HTERT RPE-1 (cell line): ENCODE results near the gene KRT6C.

ENCODE experiments used
- in situ Hi-C: fragments of 300-500 bp; cut with MboI; formaldehyde crosslinking; loops from 4 replicates; pipeline ENCODE4 v1.14.3; 2020; ENCODE audit warnings: low sequenced_read_pairs

Gene KRT6C

DNA sequence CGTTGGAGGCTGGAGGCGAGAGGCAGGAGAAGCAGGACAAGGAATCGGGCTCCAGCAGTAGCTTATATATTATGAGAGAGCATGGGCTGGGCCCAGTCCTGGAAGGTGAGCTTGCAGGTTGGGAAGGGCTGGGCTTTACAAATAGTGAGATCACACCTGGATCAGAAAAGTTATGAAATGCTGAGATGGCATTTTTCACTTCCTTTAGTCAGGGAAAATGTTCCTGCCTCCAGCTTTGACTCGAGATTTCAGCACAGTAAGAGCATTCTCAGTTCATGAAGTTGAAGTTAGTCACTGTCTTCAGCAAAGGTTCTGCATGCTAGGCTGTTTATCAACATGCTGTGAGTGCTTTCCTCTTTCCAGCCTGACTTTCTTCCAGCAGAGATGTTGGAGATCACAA, at the start of gene KRT6C:
Gene KRT6C (minus strand): TSS at position 38 of the 400 bp plus-strand sequence. CDS start 68 bp downstream, outside the sequence.
- in situ Hi-C loops: no loop called here

DNA sequence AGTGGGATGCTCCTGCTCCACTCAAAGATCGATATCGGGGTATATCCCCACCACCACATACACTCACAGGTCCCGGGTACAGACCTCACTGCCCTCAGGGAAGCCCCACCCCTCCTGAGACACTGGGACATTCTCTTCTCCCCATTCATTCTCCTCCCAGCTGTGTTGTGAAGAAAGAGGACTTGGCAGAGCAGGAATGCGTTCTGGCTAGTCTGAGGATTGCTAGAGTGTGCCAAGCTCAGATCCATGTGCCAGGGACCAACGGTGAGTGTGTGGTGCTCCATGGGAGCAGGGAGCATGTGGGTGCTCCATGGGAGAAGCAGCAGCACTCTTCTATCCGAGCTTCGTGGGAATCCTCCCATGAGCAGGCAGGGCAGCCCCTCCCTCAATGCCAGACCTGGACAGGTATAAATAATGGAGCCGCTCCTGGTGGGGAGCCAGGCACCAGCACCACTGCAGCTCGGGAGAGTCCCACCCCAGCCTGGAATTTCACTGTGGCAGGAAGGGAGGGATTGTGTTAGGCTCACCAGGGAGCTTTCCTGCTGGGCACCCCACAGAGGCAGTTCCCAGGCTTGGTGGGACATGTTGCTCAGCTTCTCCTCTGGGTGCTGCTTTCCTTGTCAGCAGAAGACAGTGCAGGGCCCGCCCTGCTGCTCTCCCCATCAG, 48.9 kb upstream of the KRT6C start:
- in situ Hi-C loops: no loop called here

DNA sequence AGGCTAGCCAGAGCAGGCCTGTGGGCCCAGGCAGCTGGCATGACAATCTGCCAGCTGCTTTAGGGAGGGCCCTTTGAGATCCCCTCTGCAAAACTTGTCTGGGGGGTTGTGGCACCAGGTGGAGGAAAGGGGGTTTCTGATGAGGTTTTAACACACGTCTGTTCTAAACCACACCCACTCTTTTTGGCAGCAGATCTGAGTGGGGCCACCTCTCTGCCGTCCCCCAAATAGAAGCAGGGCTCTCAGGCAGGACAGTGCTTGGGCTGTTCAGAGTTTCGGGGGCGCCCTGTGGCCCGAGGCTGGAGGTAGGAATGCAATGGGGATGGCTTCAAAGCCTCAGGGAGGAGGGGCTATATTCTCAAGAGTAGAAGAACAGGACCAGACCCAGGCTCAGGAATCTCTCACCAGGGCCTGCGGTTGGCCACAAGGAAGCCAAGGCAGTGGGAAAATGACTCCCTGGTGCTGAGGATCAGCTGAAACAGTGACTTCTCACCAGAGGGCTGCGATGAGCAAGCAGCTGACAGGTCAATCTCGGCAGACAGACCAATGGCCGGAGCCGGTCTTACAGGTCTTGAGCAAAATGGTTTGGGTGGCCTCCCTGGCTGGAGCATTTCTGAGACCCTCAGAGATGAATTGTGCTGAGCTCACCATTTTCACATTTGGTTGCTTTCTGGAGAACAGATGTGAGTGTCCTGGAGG, 48.1 kb upstream of the KRT6C start:
- in situ Hi-C loops: no loop called here

DNA sequence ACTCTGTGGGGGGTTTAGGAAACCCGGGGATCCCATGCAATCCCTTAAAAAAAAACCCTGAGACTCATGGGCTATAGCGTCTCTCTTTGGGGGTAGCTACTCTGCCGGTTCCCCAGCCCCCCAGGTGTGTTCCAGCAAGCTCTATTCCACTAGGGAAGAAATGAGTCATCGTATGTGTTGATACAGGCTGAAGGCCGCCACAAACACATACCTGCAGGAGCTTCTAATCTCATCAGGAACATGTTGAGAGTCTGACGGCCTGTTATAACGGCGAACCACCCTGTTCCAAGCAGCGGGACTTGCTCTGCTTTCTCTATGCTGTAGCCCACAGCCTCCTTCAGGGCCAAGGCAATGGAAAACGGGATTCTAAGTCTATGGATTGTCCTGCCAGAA, 47.6 kb upstream of the KRT6C start:
- in situ Hi-C loops: no loop called here

DNA sequence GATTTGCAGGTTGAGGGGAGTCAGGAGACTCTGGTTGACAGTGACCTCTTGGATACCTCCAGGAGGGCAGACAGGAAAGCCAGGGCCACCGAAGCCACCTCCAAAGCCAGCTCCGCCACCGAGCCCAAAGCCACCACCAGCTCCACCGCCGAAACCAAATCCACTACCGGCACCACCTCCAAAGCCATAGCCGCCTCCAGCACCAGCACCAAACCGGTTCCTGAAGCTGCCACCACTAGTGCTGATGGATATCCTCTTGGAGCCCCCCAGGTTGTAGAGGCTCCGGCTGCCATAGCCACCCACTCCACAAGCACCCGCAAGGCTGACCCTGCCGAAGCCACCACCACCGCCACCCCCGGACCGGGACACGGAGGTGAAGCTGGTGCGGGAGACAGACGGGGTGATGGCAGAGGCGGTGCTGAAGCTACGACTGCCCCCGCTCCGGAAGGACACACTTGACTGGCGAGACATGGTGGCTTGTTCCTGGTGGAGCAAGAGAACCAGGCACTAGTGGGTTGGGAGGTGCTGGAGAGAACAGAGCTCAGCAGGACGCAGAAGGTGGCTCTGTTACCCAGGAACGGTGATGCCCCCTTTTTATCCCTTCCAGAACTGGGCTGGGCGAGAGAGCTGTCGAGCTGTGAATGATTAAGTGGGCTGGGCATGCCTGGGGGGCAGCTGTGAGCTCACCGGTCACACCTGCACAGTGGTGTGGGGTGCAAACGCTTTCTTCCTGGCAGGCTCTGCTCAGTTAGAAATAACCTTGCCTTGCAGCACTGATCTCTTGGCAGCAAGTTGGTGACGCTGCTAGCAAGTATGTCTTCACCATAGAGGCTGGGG, 46.4 kb upstream of the KRT6C start, which contains the start of gene KRT5:
Gene KRT5 (minus strand): TSS at position 569 of the 837 bp plus-strand sequence. CDS start 98 bp downstream, at position 471.
- in situ Hi-C loops: no loop called here

DNA sequence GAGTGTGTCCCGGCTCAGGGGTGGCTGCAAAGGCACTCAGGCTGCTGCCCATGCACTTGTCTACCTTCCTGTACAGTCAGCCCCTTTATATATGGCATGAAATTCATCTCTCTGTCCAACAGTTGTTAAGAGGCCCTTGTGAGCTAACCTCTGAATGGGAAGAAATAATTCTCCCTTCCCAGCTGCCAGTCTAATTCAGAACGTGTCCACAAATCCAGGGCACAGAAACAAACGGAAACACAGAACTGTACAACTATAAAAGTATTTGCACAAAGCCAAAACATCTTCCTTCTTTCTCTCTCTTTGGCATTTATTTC, 45.7 kb upstream of the KRT6C start:
- in situ Hi-C loops: no loop called here

DNA sequence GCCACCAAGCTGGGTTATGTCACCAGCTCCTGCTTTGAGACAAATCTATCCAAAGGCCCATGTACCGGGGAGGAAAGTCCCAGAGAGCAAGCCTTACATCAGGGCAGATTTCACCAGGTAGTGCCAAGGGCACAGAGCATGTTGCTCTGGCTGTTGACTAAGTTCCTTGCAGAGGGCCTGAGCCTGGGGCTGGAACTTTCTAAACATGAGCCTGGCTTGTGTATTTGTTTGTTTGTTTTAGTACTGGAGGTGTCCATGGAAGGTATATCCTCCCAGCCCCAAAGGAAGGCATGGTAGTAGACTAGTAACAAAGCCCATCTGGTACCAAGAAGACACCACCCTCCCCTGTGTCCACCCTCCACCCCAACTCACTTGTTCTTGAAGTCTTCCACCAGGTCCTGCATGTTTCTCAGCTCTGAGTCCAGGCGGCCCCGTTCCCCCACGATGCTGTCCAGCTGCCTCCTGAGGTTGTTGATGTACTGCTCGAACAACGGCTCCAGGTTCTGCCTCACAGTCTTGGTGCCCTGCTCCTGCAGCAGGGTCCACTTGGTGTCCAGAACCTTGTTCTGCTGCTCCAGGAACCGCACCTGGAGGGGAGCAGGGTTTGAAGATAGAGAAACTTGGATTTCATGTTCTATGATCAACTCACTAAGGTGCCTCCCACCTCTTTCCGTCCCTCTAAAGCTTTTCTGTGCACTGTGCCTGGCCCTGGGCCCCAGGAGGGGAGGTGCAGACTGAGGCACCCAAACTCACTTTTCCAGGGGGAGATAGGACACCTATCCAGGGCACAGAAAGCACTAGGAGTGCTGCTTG, 45.2 kb upstream of the KRT6C start:
- in situ Hi-C loops: no loop called here

DNA sequence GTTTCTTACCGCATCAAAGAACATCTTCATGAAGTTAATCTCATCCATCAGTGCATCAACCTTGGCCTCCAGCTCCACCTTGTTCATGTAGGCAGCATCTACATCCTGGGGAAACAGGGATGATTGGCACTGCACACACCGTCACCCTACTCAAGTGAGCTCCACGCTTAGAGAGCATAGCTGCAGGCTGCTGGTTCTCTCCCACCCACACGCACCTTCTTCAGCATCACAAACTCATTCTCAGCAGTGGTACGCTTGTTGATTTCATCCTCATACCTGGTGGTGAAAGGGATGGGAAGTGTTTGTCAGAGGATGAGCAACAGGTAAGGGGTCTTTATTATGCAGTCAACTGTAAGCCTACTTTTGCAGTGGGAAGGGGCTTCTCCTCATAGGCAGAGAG, 44.3 kb upstream of the KRT6C start:
- in situ Hi-C loops: no loop called here

DNA sequence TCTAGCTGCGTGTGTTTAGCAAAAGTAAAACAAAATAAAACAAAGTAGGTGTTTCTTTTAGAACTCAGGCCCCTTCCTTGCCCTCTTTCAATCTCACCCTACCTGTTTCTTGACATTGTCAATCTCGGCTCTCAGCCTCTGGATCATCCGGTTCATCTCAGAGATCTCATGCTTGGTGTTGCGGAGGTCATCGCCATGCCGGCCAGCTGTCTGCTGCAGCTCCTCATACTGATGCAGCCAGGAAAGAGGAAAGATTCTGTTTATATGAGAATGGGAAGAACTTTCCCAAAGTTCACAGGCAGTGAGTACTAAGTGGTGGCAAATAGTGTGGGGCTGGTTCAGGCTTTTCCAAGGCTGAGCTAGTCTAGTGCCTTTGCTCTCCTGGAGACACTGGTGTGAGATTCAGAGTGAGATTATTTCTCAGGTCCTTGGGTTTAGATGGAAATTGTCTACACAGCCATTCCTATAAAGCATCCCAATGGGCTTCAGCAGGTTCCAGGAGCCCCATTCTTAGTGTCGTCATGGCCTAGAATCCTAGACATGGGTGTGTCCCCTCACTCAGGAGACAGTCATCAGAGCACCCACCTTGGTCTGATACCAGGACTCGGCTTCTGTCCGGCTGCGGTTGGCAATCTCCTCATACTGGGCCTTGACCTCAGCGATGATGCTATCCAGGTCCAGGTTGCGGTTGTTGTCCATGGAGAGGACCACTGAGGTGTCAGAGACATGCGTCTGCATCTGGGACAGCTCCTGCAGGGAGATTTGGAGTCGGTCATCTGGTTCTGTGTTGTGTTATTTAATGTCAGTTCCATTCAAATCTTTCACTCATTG, 43.6 kb upstream of the KRT6C start:
- in situ Hi-C loops: no loop called here

DNA sequence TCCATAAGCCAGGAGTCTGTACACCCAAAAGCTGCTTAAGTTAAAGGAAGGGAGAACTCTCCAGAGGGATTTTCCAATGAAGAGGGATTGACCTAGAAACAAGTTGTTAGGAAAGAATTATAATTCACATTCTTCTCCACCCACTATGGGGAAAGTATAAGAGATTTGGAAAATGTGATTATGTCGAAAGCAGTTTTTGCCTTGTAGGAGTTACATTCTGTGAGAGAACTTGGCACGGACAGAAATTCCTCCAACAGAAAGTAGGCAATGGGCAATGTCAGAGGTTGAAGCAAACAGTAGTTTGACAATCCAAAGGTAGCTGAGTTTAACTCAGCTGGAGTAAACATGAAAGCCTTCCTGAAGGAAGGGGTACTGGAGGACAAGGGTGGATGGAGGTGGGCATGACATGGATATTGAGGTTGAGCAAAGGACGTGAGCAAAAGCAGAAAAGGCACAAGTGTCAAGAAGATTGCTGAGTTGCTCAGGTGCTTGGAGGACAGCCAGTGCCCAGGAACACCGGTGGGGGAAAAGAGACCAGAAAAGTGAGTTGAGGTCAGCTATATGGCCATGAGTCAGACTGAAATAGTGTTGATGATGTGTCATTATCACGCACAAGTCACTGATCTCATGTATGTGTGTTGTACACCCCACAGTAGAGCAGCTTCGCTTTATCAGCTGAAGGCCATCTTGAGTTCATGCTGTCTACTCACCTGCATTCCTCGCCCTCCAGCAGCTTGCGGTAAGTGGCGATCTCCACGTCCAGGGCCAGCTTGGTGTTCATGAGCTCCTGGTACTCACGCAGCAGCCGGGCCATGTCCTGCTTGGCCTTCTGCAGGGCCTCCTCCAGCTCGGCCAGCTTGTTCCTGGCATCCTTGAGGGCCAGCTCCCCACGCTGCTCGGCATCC, 42.6 kb upstream of the KRT6C start:
- in situ Hi-C loops: no loop called here

DNA sequence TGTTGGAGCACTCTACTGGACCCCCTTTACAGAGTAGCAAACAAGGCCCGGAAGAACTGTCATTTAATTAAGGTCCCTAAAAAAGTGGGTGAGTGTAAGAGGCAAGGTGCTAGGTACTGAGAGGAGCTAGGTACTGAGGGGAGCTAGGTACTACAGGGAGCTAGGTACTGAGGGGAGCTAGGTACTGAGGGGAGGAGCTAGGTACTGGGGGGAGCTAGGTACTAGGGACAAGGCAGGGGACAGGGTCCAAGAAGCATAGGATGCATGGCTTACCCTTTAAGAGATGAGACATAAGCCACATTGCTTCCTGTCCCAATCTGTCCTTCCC, 41.7 kb upstream of the KRT6C start:
- in situ Hi-C loops: no loop called here

DNA sequence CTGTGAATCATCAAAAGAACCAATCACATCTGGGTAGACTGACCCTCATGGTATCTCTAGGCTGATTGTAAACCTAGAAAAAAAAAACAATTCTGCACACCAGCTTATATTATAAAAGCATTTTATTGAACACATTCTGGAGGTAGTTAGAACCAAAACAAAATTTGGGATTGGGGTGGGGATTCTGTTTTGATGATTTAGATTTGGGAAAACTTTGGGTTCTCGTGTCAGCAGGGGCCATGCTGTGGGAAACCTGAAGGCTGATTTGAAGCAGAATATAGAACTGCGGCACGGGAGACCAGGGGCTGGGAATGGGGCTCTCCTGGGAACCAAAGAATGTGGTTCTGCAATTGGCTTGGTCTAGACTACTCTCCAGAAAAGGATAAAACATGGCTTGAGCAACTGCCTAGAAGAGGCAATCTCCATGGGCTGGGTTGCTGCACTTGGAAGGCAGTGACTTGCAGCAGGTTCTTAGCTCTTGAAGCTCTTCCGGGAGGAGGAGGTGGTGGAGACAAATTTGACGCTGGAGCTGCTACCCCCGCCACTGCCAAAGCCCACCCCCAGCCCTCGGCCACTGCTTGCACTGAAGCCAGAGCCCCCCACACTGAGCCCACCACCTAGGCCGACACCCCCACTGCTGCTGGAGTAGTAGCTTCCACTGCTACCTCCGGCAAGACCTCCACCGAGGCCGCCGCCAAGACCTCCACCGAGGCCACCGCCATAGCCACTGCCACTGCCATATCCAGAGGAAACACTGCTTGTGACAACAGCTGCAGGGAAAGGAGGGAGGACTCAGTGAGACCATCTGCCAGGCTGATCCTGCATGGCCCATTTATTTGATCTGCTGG, 41.1 kb upstream of the KRT6C start:
- in situ Hi-C loops: no loop called here

DNA sequence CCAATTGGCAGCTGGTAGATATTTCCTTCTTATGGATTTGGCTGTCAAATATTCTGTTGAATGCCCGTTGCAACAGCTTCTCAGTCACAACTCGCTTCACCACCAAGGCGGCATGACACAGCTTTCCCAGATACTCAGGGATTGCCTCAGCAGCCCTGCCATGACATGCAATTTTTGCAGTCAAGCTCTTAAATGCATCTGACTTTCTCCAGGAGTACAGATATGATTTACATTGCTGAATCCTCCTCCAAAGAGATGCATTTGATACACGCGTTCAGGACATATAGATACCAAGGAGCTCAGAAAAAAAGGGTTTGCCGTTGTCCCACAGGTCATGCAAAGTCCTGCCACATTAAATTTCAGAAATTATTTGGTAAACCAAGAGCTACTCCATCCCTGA, 40.1 kb upstream of the KRT6C start:
- in situ Hi-C loops: no loop called here

DNA sequence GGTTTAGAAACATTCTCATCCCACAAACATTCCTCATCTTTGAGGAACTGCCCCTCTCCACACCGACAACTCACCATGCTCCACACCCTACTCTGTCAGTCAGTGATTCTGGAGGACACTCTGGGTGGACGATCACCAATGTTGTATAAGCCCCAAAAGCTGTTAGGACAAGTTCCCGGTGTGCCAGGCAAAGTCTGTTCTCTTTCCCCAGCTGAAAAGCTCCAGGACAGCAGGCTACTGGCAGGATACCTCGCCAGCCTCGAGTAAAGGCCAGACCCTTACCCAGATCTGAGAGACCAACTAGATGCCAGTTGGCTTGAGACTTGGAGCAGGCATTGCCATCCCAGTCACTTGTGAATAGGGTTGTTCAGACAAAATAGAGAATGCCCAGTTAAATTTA, 34.6 kb upstream of the KRT6C start:
- in situ Hi-C loops: no loop called here

DNA sequence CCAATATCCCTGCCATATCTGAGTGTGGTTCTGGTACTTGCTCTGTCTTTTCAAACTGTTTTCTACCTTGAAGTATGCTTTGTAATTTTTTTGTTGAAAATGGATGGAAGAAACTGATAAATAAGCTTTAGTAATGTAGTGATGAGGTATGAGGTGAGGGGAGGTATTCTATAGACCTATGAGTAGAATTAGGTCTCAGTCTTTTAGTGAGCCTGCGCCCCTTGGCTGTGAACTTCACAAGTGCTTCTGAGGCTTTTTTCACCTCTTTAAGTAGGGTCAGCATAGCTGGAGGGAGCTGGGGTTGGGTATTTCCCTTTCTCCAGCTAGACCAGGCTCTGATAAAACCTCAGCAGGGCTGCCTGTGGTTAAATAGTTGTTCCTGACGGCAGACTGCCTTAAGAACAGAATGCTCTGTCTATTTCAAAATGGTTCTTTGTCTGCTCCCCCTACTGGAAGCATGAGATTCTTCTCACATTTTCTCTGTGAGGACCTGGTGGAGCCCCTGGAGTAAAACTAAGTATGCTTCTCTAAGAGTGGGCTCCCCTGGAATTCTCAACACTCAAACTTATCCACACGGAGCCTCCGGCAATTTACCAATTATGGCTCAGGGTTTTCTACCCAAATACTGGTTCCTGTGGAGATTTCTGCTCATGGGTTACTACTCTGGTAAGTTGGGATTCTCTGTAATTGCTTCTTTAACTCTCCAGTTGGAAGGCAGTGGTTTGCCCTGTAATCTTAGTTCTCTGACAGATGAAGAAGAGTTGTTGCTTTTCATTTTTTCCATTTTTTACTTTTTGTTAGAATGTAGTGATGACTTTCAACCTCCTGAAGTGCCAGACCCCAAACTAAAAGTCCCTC, 33.5 kb upstream of the KRT6C start:
- in situ Hi-C loops: no loop called here

DNA sequence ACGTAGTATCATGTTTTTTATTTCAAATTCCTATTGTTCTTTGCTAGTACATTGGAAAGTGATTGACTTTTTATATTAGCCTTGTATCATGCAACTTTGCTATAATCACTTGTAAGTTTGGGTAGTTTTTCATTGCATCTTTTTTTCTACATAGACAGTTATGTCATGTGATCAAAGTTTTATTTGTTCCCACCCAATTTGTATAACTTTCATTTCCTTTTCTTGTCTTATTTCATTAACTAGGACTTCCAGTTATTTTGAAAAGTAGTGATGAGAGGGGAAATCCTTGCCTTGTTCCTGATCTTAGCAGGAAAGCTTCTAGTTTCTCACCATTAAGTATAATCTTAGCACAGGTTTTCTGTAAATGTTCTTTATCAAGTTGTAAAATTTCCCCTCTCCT, 29.3 kb upstream of the KRT6C start:
- in situ Hi-C loops: no loop called here

DNA sequence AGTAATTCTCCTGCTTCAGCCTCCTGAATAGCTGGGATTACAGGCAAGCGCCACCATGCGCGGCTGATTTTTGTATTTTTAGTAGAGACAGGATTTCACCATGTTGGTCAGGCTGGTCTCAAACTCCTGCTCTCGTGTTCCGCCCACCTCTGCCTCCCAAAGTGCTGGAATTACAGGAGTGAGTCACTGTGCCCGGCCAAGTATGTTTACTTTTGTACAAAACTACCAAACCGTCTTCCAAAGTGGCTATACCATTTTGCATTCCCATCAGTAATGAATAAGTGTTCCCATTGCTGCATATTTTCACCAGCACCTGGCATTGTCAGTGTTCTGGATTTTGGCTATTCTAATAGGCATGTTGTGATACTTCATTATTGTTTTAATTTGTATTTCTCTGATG, 27.9 kb upstream of the KRT6C start:
- in situ Hi-C loops: no loop called here
